22Rv1 (cell line): Measurements from ENCODE around the gene STAT5B.

Experiments
- H3K27ac ChIP-seq: fragments of 450-650 bp; 2 replicates; pipeline ENCODE4 v1.5.1; 2017
- ZFX ChIP-seq: fragments of 450-650 bp; IDR thresholded peaks from 2 replicates; pipeline ENCODE4 v1.6.1; 2017; ENCODE audit warnings: antibody characterized with exemption, borderline replicate concordance
- TF ChIP-seq, protein P1 (sequence below): fragments of 450-650 bp; IDR thresholded peaks from 2 replicates; pipeline ENCODE4 v1.5.1; 2017; ENCODE audit warnings: mild to moderate bottlenecking

Gene STAT5B

GRCh38 chr17:42182927-42183734 is 93.1 kb downstream of the STAT5B start:
- H3K27ac ChIP-seq: no peak overlapping the region
- TF ChIP-seq, protein P1, sequence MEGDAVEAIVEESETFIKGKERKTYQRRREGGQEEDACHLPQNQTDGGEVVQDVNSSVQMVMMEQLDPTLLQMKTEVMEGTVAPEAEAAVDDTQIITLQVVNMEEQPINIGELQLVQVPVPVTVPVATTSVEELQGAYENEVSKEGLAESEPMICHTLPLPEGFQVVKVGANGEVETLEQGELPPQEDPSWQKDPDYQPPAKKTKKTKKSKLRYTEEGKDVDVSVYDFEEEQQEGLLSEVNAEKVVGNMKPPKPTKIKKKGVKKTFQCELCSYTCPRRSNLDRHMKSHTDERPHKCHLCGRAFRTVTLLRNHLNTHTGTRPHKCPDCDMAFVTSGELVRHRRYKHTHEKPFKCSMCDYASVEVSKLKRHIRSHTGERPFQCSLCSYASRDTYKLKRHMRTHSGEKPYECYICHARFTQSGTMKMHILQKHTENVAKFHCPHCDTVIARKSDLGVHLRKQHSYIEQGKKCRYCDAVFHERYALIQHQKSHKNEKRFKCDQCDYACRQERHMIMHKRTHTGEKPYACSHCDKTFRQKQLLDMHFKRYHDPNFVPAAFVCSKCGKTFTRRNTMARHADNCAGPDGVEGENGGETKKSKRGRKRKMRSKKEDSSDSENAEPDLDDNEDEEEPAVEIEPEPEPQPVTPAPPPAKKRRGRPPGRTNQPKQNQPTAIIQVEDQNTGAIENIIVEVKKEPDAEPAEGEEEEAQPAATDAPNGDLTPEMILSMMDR: no peak
- no peak for TF ChIP-seq ZFX

DNA sequence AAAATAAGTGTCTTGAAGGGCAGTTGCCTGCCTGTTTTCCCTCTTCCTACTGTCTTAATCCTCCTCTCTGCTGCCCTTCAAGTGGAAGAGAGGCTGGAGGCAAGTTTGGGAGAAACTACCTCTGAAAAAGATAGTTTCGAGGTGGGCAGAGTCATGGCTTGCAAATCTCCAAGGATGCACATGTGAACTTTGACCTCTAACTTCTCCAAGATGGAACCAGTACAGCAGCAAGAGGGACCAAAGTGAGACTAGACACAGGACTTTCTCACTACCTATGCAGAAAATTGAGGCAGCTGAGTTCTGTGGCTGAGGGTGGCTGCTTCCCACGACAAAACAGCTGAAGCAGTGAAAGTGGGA is 94.4 kb downstream of the STAT5B start:
- TF ChIP-seq, protein P1: no peak
- no peak for TF ChIP-seq ZFX
- no peak overlapping the region for H3K27ac ChIP-seq

DNA sequence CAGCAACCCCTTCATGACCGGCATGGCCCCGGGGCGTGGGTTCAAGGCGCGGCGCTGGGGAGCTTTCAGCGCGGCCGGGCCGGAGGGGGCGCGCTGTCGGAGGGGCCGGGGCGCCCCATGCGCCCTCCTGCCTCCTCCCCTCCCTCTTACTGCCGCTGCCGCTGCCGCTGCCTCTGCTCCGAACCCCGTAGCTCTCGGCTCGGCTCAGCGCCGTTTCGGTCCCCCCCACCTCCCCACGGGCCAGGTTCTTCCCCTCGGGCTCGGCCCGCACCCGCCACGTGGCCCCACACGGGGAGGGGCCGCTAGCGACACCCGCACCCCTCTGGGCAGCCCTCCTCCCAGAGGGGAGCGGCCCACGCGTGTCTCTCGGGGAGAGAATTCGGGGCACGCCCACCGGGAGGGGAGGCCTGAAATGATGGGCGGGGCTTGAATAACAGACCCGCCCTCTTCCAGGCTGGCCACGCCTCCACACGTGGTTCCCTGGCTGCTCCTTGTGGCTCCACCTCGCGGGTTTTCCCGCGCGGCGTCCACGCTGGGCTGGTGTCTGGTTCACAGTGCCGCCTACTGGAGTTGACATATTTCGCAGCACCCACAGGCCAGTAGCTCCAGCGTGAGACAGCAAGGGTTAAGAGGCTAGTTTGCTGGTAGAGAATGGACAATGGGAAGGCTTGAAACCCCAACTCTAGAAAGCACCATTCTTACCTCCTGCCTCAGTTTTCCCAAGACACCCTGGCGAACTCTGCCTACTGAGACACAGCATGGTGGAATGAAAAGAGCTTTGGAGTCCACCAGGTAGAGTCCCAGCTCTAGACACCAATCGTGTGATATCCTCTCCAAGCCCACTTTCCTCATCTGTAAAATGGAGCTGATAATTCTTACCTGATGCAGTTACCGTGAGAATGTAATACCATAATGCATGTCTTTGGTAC is 95.0 kb downstream of the STAT5B start, which contains the start of gene KCNH4:
Gene KCNH4 (minus strand): TSS at position 221 of the 929 bp plus-strand sequence. CDS start 197 bp downstream, at position 24.
- TF ChIP-seq ZFX: no peak
- TF ChIP-seq, protein P1: peak; percentile 88
- H3K27ac ChIP-seq: no peak within 1 kb of the TSS

- no peak overlapping the region for H3K27ac ChIP-seq
- TF ChIP-seq, protein P1: no peak
- TF ChIP-seq ZFX: no peak
These were observed 95.7 kb downstream of the STAT5B start for GRCh38 chr17:42180411-42180921.

- H3K27ac ChIP-seq: no peak overlapping the region
- TF ChIP-seq, protein P1: no peak
- no peak for TF ChIP-seq ZFX
These were observed 96.2 kb downstream of the STAT5B start for GRCh38 chr17:42179911-42180410.

DNA sequence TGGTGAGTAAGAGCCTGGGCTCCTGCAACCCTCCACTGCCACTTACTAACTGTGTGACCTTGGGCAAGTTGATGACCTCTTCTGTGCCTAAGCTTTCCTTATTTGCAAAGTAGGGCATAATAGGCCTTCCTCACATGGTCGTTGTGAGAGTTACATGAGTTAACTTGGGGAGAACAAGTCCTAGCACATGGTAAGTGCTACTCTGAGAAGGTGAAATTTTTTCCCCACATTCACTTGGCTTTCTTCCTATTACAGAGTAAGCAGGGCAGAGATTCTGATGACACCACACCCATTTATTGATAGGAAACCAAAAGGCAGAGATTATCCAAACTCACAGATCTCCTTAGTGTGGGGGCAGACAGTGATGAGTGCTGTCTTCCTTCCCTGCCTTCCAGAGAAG is 96.9 kb downstream of the STAT5B start:
- TF ChIP-seq, protein P1: no peak
- TF ChIP-seq ZFX: no peak
- no peak overlapping the region for H3K27ac ChIP-seq
